Effector memory CD8-positive, alpha-beta T cell (primary cell): Measurements from ENCODE around the gene SNX11.
"Not testable (repeated sequence)": the region's sequence is repeated elsewhere in the genome, so short reads cannot be mapped to it uniquely, and the experiment has no call there.

Experiments used
- ATAC-seq: fragments of 150-1000 bp; cut with Tn5 transposase; replicated peaks from 2 replicates; pipeline ENCODE4 v1.10.0; 2021; ENCODE audit warnings: mild to moderate bottlenecking, moderate library complexity
- DNase-seq, 3 experiments: peaks; one replicate each; pipeline ENCODE4 v3.0.0; 2021
- H3K27ac Mint-ChIP-seq, 2 donors: one replicate each; pipeline ENCODE4 v1.8.0; 2022; ENCODE audit warnings: mild to moderate bottlenecking in 2 of 2, mixed read lengths in 2 of 2, moderate library complexity in 2 of 2
- H3K27me3 Mint-ChIP-seq, 2 donors: one replicate each; pipeline ENCODE4 v1.8.0; 2022; ENCODE audit warnings: mixed read lengths in 2 of 2
- H3K36me3 Mint-ChIP-seq: one replicate; pipeline ENCODE4 v1.8.0; 2022; ENCODE audit warnings: mild to moderate bottlenecking, moderate library complexity, mixed read lengths; ENCODE audit not compliant: insufficient read depth
- H3K4me1 Mint-ChIP-seq, 2 donors: one replicate each; pipeline ENCODE4 v1.8.0; 2022; ENCODE audit warnings: low read depth in 2 of 2, mixed read lengths in 2 of 2
- H3K4me3 Mint-ChIP-seq, 2 donors: one replicate each; pipeline ENCODE4 v1.8.0; 2022; ENCODE audit warnings: mild to moderate bottlenecking in 2 of 2, mixed read lengths in 2 of 2, moderate library complexity in 2 of 2
- H3K9me3 Mint-ChIP-seq, 2 donors: one replicate each; pipeline ENCODE4 v1.8.0; 2022; ENCODE audit warnings: mixed read lengths in 2 of 2
- total RNA-seq, 9 experiments: gene quantifications; one replicate each; lab custom pipeline; 2026; lab: John Stamatoyannopoulos, UW

Gene SNX11
- 15.1 to 55.7 (median 24.1) reads per million in 9 experiments for total RNA-seq

DNA sequence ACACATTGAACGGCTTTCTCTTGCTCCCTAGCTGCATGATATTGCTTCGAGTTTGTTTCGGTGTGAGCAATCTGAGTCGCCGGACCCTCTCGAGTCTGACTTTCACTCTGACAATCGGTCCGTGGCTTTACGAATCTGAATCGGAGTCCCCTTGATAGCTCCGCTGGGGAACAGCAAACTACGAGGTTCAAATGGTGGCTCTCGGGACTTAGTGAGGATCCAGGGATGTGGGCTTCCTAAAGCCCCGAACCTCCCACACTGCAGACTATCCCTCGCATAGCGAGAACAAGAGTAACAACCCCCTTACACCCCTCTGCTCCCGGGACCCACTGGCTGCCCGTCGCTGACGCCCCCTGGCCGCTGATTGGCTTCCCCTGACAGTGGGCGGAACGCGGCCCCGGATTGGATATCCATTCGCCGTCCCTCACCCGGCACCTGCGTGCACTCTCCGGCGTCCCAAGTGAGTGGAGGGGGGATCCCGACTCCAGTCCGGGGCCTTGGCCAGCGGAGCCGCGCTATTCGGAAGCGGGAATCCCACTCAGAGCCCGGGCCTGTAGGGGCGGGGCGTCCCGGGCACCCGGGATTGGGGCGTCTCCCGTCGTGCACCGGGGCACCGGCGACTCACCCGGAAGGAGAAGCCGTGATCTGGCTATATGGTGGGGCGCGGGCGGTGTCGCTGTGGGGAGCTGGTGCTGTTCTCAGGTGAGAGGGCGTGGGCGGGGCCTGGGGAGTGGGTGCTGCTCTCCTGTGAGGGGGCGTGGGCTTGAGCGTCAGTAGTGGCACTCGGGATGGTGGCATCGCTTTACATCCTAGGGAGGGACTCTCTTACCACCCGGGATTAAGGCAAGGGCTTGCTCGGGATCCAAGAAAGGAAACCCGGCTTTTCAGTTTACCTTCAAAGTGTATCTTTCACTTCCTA, at the start of gene SNX11:
TSS of gene SNX11 (plus strand) at position 630 of the 919 bp plus-strand sequence. CDS start 4,278 bp downstream, outside the sequence.
- ATAC-seq (peak; percentile 90), DNase-seq (peak; percentile 84 to 88 (median 87))
- peaks cover 40 to 51% of the 10 kb centered on the region in 2 donors for H3K4me1 Mint-ChIP-seq
- no peaks in the 10 kb centered on the region for H3K9me3 Mint-ChIP-seq
- H3K27ac Mint-ChIP-seq, result peak within 1 kb of the TSS; percentile 93 to 96
- no peaks in the 10 kb centered on the region for H3K27me3 Mint-ChIP-seq
- peaks cover 36% of the 10 kb centered on the region for H3K36me3 Mint-ChIP-seq
- peak within 1 kb of the TSS; percentile 92 to 98 for H3K4me3 Mint-ChIP-seq

- no peaks in the 10 kb centered on the region for H3K9me3 Mint-ChIP-seq
- no peak for DNase-seq
- no peak for ATAC-seq
- H3K4me1 Mint-ChIP-seq, result peaks cover 15 to 21% of the 10 kb centered on the region in 2 donors
- peak overlapping the region in 1 of 2 donors; percentile 65 for H3K27ac Mint-ChIP-seq
- no peak overlapping the region for H3K4me3 Mint-ChIP-seq
- H3K36me3 Mint-ChIP-seq, result peaks cover 49% of the 10 kb centered on the region
- H3K27me3 Mint-ChIP-seq, result no peaks in the 10 kb centered on the region
Measured at GRCh38 chr17:48058393-48059124, 49.0 kb upstream of the SNX11 start.

- H3K9me3 Mint-ChIP-seq, result no peaks in the 10 kb centered on the region
- no peaks in the 10 kb centered on the region for H3K27me3 Mint-ChIP-seq
- H3K4me1 Mint-ChIP-seq, result peaks cover 14 to 20% of the 10 kb centered on the region in 2 donors
- peaks cover 49% of the 10 kb centered on the region for H3K36me3 Mint-ChIP-seq
- DNase-seq (no peak), ATAC-seq (no peak)
- peak overlapping the region in 1 of 2 donors; percentile 65 for H3K27ac Mint-ChIP-seq
- H3K4me3 Mint-ChIP-seq, result no peak overlapping the region
Measured at GRCh38 chr17:48059125-48059668, 48.4 kb upstream of the SNX11 start.

DNA sequence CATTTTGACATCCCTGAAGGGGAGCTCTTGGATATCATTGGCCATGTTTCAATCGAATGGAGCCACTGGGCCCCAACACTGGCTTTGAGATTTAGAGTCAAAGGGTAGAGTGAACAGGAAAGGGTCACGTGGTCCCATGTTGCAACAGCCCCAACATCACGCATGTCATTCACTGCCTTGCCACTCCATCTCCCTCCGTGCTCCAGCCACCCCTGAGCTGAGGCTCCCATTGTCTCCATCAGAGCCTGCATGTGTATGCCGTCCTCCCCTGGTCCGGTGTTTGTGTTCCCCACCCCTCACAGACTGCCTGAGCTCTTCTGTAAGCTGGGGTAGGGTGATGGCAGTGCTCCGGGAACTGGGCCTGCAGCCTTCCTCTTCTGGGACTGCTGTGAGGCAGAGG, 47.3 kb upstream of the SNX11 start:
- Mint-ChIP-seq H3K36me3 (peaks cover 51% of the 10 kb centered on the region), H3K27me3 (no peaks in the 10 kb centered on the region), H3K27ac (no peak overlapping the region), H3K4me1 (peaks cover 12 to 17% of the 10 kb centered on the region in 2 donors), H3K4me3 (no peak overlapping the region), H3K9me3 (no peaks in the 10 kb centered on the region)
- DNase-seq (no peak), ATAC-seq (no peak)

GRCh38 chr17:48062273-48062672, 45.3 kb upstream of the SNX11 start:
- Mint-ChIP-seq H3K4me3 (no peak overlapping the region), H3K9me3 (no peaks in the 10 kb centered on the region), H3K27me3 (no peaks in the 10 kb centered on the region), H3K27ac (no peak overlapping the region), H3K36me3 (peaks cover 55% of the 10 kb centered on the region), H3K4me1 (peaks cover 0 to 3% of the 10 kb centered on the region in 2 donors)
- ATAC-seq (no peak), DNase-seq (no peak)

- Mint-ChIP-seq H3K27ac (no peak overlapping the region), H3K4me1 (no peaks in the 10 kb centered on the region), H3K9me3 (no peaks in the 10 kb centered on the region), H3K27me3 (no peaks in the 10 kb centered on the region), H3K4me3 (no peak overlapping the region), H3K36me3 (peaks cover 49% of the 10 kb centered on the region)
- ATAC-seq (no peak), DNase-seq (no peak)
Measured at GRCh38 chr17:48064638-48065037, 42.9 kb upstream of the SNX11 start.

DNA sequence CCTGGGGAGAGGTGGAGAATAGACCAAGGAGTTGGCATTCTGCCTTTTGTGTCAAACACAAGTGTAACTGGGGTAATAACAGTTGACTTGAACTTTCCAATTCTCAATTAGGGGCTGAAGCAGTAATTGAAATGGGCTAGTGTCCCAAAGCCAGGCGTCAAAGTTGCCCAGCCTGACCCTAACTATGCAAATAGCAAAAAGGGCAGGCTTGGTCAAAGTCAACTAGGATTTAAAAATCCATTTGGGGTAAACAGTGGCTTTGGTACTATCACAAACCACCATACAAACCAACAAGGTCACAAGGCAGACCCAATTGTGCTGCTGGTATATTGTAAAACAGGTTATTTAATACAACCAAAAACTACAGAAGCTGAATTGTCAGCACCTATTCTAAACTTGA, 41.4 kb upstream of the SNX11 start:
- Mint-ChIP-seq H3K27ac (no peak overlapping the region), H3K9me3 (no peaks in the 10 kb centered on the region), H3K36me3 (peaks cover 48% of the 10 kb centered on the region), H3K27me3 (no peaks in the 10 kb centered on the region), H3K4me1 (no peaks in the 10 kb centered on the region), H3K4me3 (no peak overlapping the region)
- ATAC-seq (no peak), DNase-seq (no peak)

DNA sequence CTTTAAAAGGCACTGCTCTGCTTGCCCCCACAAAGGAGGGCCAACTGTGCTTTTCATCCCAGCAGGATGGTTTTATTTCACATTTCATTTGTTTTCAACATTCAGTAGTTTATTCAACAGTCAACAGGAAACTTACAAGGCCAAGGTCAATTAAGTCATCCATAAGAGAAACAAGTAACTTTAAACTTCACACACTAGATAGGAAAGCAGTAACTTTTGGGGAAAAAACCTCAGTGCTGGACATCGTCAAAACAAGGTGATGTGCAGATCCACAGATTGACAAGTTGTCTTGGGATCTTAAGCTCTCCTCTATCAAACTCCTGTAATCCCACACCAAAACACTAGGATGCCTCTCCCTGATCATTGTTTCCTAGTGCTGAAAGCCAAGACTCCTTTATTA, 40.9 kb upstream of the SNX11 start:
- H3K9me3 Mint-ChIP-seq, result no peaks in the 10 kb centered on the region
- H3K27ac Mint-ChIP-seq, result no peak overlapping the region
- H3K36me3 Mint-ChIP-seq, result peaks cover 51% of the 10 kb centered on the region
- no peaks in the 10 kb centered on the region for H3K27me3 Mint-ChIP-seq
- H3K4me3 Mint-ChIP-seq, result no peak overlapping the region
- ATAC-seq, result no peak
- no peak for DNase-seq
- H3K4me1 Mint-ChIP-seq, result no peaks in the 10 kb centered on the region

- no peaks in the 10 kb centered on the region for H3K4me1 Mint-ChIP-seq
- DNase-seq, result no peak
- peaks cover 46% of the 10 kb centered on the region for H3K36me3 Mint-ChIP-seq
- H3K4me3 Mint-ChIP-seq, result no peak overlapping the region
- no peaks in the 10 kb centered on the region for H3K9me3 Mint-ChIP-seq
- H3K27me3 Mint-ChIP-seq, result no peaks in the 10 kb centered on the region
- no peak overlapping the region for H3K27ac Mint-ChIP-seq
- ATAC-seq, result no peak
Measured at GRCh38 chr17:48067245-48067644, 40.3 kb upstream of the SNX11 start.

DNA sequence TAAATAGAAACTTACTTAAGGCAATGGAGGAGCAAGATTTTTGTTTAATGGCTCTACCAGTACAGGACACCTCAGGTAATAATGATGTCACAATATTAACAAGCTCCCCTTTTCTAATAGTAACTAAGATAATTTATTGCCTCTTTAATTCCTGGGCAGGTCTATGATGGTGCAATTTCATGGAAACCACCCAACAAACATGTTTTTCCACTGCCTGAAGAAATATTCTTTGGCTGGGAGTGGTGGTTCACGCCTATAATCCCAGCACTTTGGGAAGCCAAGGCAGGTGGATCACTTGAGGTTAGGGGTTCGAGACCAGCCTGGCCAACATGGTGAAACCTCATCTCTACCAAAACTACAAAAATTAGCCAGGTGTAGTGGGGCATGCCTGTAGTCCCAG, 39.8 kb upstream of the SNX11 start:
- not testable (repeated sequence) for H3K9me3 Mint-ChIP-seq, H3K27me3 Mint-ChIP-seq, H3K4me1 Mint-ChIP-seq, H3K4me3 Mint-ChIP-seq, ATAC-seq, H3K27ac Mint-ChIP-seq, DNase-seq
- H3K36me3 Mint-ChIP-seq, result peaks cover 44% of the 10 kb centered on the region

GRCh38 chr17:48068491-48068961, 39.0 kb upstream of the SNX11 start:
- ATAC-seq, result peak; percentile 37
- H3K27me3 Mint-ChIP-seq, result no peaks in the 10 kb centered on the region
- peaks cover 41% of the 10 kb centered on the region for H3K36me3 Mint-ChIP-seq
- H3K27ac Mint-ChIP-seq, result no peak overlapping the region
- H3K9me3 Mint-ChIP-seq, result no peaks in the 10 kb centered on the region
- H3K4me1 Mint-ChIP-seq, result no peaks in the 10 kb centered on the region
- DNase-seq, result no peak
- no peak overlapping the region for H3K4me3 Mint-ChIP-seq

GRCh38 chr17:48070195-48070594, 37.4 kb upstream of the SNX11 start:
- Mint-ChIP-seq H3K4me3 (no peak overlapping the region), H3K4me1 (no peaks in the 10 kb centered on the region), H3K9me3 (no peaks in the 10 kb centered on the region), H3K27ac (no peak overlapping the region), H3K36me3 (peaks cover 43% of the 10 kb centered on the region), H3K27me3 (no peaks in the 10 kb centered on the region)
- no peak for DNase-seq
- no peak for ATAC-seq

- Mint-ChIP-seq H3K27me3 (no peaks in the 10 kb centered on the region), H3K4me1 (no peaks in the 10 kb centered on the region), H3K27ac (no peak overlapping the region), H3K9me3 (no peaks in the 10 kb centered on the region), H3K4me3 (no peak overlapping the region), H3K36me3 (peaks cover 35% of the 10 kb centered on the region)
- ATAC-seq (no peak), DNase-seq (no peak)
Measured at GRCh38 chr17:48071654-48072053, 35.9 kb upstream of the SNX11 start.
